ENCODE data around the gene MDH1B. TPM values are rescaled to one million over a fixed set of nuclear protein-coding genes. Genes with fewer than 3 reads are reported as not detected.
"Not testable (repeated sequence)": the region's sequence is repeated elsewhere in the genome, so short reads cannot be mapped to it uniquely, and the experiment has no call there.

MDH1B gene
- total and polyA plus RNA-seq, 7 donors, result 0.14 to 1.0 (median 0.30) TPM

DNA sequence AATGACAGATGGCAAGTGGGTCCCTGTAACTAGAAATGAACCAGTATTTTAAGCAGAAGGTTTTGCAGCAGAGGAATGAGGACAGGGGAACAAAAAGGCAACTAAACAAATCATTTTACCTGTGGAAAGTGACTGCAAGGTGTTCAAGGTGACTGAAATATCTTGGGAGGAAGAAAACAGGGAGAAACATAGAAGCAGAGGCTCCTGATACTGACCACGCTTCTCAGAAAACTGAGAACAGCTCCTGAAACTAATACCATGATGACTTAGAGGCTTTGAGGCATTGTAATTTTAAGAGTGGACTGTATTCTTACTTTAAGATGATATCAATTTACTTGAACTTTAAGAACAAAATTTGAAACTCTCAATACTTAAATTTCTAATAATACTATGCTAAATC, 46.8 kb downstream of the MDH1B start, which contains the start of gene DYTN:
Gene DYTN (minus strand): TSS at position 101 of the 400 bp plus-strand sequence. CDS start 117 bp downstream, outside the sequence.
- TF ChIP-seq CTCF (IDR thresholded peaks at IDR 0.05), result no peak
- no peaks in the 10 kb centered on the region for H3K36me3 ChIP-seq (ENCODE audit: insufficient read depth in 1 of 2, low read depth in 1 of 2)
- H3K27ac ChIP-seq, result no peak within 1 kb of the TSS
- H3K27me3 ChIP-seq (ENCODE audit: insufficient read depth in 3 of 3, low read length in 2 of 3), result peaks cover 0 to 3% (median 0%) of the 10 kb centered on the region in 3 donors
- intact Hi-C loops (cut with DNase I), result no loop called here
- WGBS, 3 donors, result 28 to 38% (median 33%) methylated on average over 1 of the region's 1 CpG
- H3K9me3 ChIP-seq, result no peaks in the 10 kb centered on the region
- ATAC-seq, result no peak
- H3K4me1 ChIP-seq, result no peaks in the 10 kb centered on the region
- H3K4me3 ChIP-seq, result no peak within 1 kb of the TSS
- DNase-seq, result no peak

GRCh38 chr2:206716623-206717022, 48.5 kb downstream of the MDH1B start:
- no peak for DNase-seq
- no peaks in the 10 kb centered on the region for H3K36me3 ChIP-seq (ENCODE audit: insufficient read depth in 1 of 2, low read depth in 1 of 2)
- no peaks in the 10 kb centered on the region for H3K4me1 ChIP-seq
- no peaks in the 10 kb centered on the region for H3K9me3 ChIP-seq
- intact Hi-C loops (cut with DNase I), result no loop called here
- H3K27ac ChIP-seq, result no peak overlapping the region
- TF ChIP-seq CTCF (IDR thresholded peaks at IDR 0.05), result no peak
- H3K4me3 ChIP-seq, result no peak overlapping the region
- no peaks in the 10 kb centered on the region for H3K27me3 ChIP-seq (ENCODE audit: insufficient read depth in 3 of 3, low read length in 2 of 3)
- no peak for ATAC-seq
- WGBS, 3 donors, result 63 to 75% (median 75%) methylated on average over 3 of the region's 3 CpGs

- DNase-seq; H3K36me3 ChIP-seq (ENCODE audit: insufficient read depth in 1 of 2, low read depth in 1 of 2); H3K27ac ChIP-seq; ATAC-seq; H3K9me3 ChIP-seq; H3K4me3 ChIP-seq; H3K4me1 ChIP-seq; intact Hi-C loops (cut with DNase I); H3K27me3 ChIP-seq (ENCODE audit: insufficient read depth in 3 of 3, low read length in 2 of 3): not testable (repeated sequence)
- 59 to 68% (median 63%) methylated on average over 4 of the region's 4 CpGs for WGBS, 3 donors
These were observed 49.9 kb downstream of the MDH1B start for GRCh38 chr2:206715183-206715582.

GRCh38 chr2:206713746-206714145, 51.4 kb downstream of the MDH1B start:
- no peak for TF ChIP-seq CTCF (IDR thresholded peaks at IDR 0.05)
- WGBS, 3 donors, result 54 to 59% (median 54%) methylated on average over 4 of the region's 4 CpGs
- Histone ChIP-seq H3K36me3 (ENCODE audit: insufficient read depth in 1 of 2, low read depth in 1 of 2) (no peaks in the 10 kb centered on the region), H3K9me3 (no peaks in the 10 kb centered on the region), H3K27me3 (ENCODE audit: insufficient read depth in 3 of 3, low read length in 2 of 3) (peaks cover 0 to 2% (median 0%) of the 10 kb centered on the region in 3 donors), H3K4me1 (no peaks in the 10 kb centered on the region), H3K4me3 (no peak overlapping the region), H3K27ac (no peak overlapping the region)
- intact Hi-C loops (cut with DNase I), result no loop called here
- no peak for DNase-seq
- ATAC-seq, result no peak

GRCh38 chr2:206708286-206708685, 56.8 kb downstream of the MDH1B start:
- H3K4me1 ChIP-seq, result no peaks in the 10 kb centered on the region
- WGBS, 3 donors, result 55 to 63% (median 55%) methylated on average over 5 of the region's 5 CpGs
- no peaks in the 10 kb centered on the region for H3K36me3 ChIP-seq (ENCODE audit: insufficient read depth in 1 of 2, low read depth in 1 of 2)
- ATAC-seq (no peak), DNase-seq (no peak)
- no peak overlapping the region for H3K4me3 ChIP-seq
- no peaks in the 10 kb centered on the region for H3K9me3 ChIP-seq
- no peak overlapping the region for H3K27ac ChIP-seq
- no peak for TF ChIP-seq CTCF (IDR thresholded peaks at IDR 0.05)
- intact Hi-C loops (cut with DNase I), result no loop called here
- peaks cover 0 to 2% (median 0%) of the 10 kb centered on the region in 3 donors for H3K27me3 ChIP-seq (ENCODE audit: insufficient read depth in 3 of 3, low read length in 2 of 3)

Measured in psoas muscle (tissue), 8 donors.